Measurements from ENCODE around the gene YARS2.
"Not testable (repeated sequence)": the region's sequence is repeated elsewhere in the genome, so short reads cannot be mapped to it uniquely, and the experiment has no call there.

Gene YARS2

GRCh38 chr12:32702473-32702872 is 53.2 kb downstream of the YARS2 start:
- DNase-seq (ENCODE audit: low spot score), result no peak
- in situ Hi-C loops (cut with MboI; ENCODE audit: low sequenced_read_pairs, unreplicated experiment), result no loop called here
- TF ChIP-seq, protein P1, sequence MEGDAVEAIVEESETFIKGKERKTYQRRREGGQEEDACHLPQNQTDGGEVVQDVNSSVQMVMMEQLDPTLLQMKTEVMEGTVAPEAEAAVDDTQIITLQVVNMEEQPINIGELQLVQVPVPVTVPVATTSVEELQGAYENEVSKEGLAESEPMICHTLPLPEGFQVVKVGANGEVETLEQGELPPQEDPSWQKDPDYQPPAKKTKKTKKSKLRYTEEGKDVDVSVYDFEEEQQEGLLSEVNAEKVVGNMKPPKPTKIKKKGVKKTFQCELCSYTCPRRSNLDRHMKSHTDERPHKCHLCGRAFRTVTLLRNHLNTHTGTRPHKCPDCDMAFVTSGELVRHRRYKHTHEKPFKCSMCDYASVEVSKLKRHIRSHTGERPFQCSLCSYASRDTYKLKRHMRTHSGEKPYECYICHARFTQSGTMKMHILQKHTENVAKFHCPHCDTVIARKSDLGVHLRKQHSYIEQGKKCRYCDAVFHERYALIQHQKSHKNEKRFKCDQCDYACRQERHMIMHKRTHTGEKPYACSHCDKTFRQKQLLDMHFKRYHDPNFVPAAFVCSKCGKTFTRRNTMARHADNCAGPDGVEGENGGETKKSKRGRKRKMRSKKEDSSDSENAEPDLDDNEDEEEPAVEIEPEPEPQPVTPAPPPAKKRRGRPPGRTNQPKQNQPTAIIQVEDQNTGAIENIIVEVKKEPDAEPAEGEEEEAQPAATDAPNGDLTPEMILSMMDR (IDR thresholded peaks at IDR 0.05; ENCODE audit: borderline replicate concordance, control extremely low read depth, extremely low read depth, insufficient read depth, missing control alignments), result no peak

DNA sequence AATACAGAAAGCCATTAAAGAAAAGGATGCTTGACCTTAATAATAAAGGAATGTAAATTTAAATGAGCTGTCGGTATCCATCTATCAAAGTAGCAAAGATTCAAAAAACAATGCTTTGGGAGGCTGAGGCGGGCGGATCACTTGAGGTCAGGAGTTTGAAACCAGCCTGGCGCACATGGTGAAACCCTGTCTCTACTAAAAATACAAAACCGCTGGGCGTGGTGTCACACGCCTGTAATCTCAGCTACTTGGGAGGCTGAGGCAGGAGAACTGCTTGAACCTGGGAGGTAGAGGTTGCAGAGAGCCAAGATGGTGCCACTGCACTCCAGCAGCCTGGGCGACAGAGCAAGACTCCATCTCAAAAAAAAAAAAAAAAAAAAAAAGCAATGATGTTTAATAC is 56.3 kb downstream of the YARS2 start:
- in situ Hi-C loops (cut with MboI; ENCODE audit: low sequenced_read_pairs, unreplicated experiment); DNase-seq (ENCODE audit: low spot score): not testable (repeated sequence)

GRCh38 chr12:32698285-32698684 is 57.4 kb downstream of the YARS2 start:
- no peak for DNase-seq (ENCODE audit: low spot score)
- in situ Hi-C loops (cut with MboI; ENCODE audit: low sequenced_read_pairs, unreplicated experiment), result no loop called here

GRCh38 chr12:32697445-32697844 is 58.3 kb downstream of the YARS2 start:
- in situ Hi-C loops (cut with MboI; ENCODE audit: low sequenced_read_pairs, unreplicated experiment), result no loop called here
- TF ChIP-seq, protein P1 (IDR thresholded peaks at IDR 0.05; ENCODE audit: borderline replicate concordance, control extremely low read depth, extremely low read depth, insufficient read depth, missing control alignments), result no peak
- no peak for DNase-seq (ENCODE audit: low spot score)

More at GRCh38 chr12:32698285-32698684, 57.4 kb downstream of the YARS2 start:
- TF ChIP-seq, protein P1 (IDR thresholded peaks at IDR 0.05; ENCODE audit: borderline replicate concordance, control extremely low read depth, extremely low read depth, insufficient read depth, missing control alignments), result no peak

Measured in GM13976 (cell line).